ENCODE results near the gene PCCA. TPM values are rescaled to one million over a fixed set of nuclear protein-coding genes. Genes with fewer than 3 reads are reported as not detected.
"Not testable (repeated sequence)": the region's sequence is repeated elsewhere in the genome, so short reads cannot be mapped to it uniquely, and the experiment has no call there.

The PCCA gene
- total and polyA plus RNA-seq, 9 donors, result 23.5 to 62.4 (median 45.8) TPM

- no peaks in the 10 kb centered on the region for H3K9me3 ChIP-seq
- H3K27me3 ChIP-seq, result no peaks in the 10 kb centered on the region
- DNase-seq, result no peak
- H3K4me3 ChIP-seq, result no peak overlapping the region
- WGBS, 3 donors, result 96 to 98% (median 96%) methylated on average over 5 of the region's 5 CpGs
- H3K4me1 ChIP-seq (ENCODE audit: insufficient read depth), result no peaks in the 10 kb centered on the region
- H3K36me3 ChIP-seq, result no peaks in the 10 kb centered on the region
- TF ChIP-seq CTCF (IDR thresholded peaks at IDR 0.05), result no peak
- TF ChIP-seq EP300 (IDR thresholded peaks at IDR 0.05), result no peak
- TF ChIP-seq POLR2A (IDR thresholded peaks at IDR 0.05), result no peak
- no peak overlapping the region for H3K27ac ChIP-seq
- intact Hi-C loops (cut with DNase I), result no loop called here
Measured at GRCh38 chr13:100280681-100281080, 191.8 kb downstream of the PCCA start.

- H3K27ac ChIP-seq; intact Hi-C loops (cut with DNase I); H3K36me3 ChIP-seq; H3K4me1 ChIP-seq (ENCODE audit: insufficient read depth); H3K4me3 ChIP-seq; H3K9me3 ChIP-seq; H3K27me3 ChIP-seq; DNase-seq: not testable (repeated sequence)
- 96 to 99% (median 99%) methylated on average over 16 of the region's 16 CpGs for WGBS, 3 donors
Measured at GRCh38 chr13:100282306-100282705, 193.4 kb downstream of the PCCA start.

- no peak for DNase-seq
- H3K36me3 ChIP-seq, result no peaks in the 10 kb centered on the region
- no peaks in the 10 kb centered on the region for H3K9me3 ChIP-seq
- intact Hi-C loops (cut with DNase I), result no loop called here
- no peak overlapping the region for H3K27ac ChIP-seq
- H3K27me3 ChIP-seq, result no peaks in the 10 kb centered on the region
- WGBS, 3 donors, result 82 to 89% (median 87%) methylated on average over 4 of the region's 4 CpGs
- TF ChIP-seq POLR2A (IDR thresholded peaks at IDR 0.05) (no peak), EP300 (IDR thresholded peaks at IDR 0.05) (no peak), CTCF (IDR thresholded peaks at IDR 0.05) (no peak)
- H3K4me1 ChIP-seq (ENCODE audit: insufficient read depth), result no peaks in the 10 kb centered on the region
- H3K4me3 ChIP-seq, result no peak overlapping the region
Measured at GRCh38 chr13:100290165-100290801, 201.4 kb downstream of the PCCA start.

GRCh38 chr13:100291624-100292023 lies 202.7 kb downstream of the PCCA start:
- no peaks in the 10 kb centered on the region for H3K9me3 ChIP-seq
- no peak for TF ChIP-seq EP300 (IDR thresholded peaks at IDR 0.05)
- TF ChIP-seq POLR2A (IDR thresholded peaks at IDR 0.05), result no peak
- H3K27ac ChIP-seq, result no peak overlapping the region
- no peaks in the 10 kb centered on the region for H3K36me3 ChIP-seq
- H3K4me1 ChIP-seq (ENCODE audit: insufficient read depth), result no peaks in the 10 kb centered on the region
- no peaks in the 10 kb centered on the region for H3K27me3 ChIP-seq
- H3K4me3 ChIP-seq, result no peak overlapping the region
- no peak for DNase-seq
- intact Hi-C loops (cut with DNase I), result no loop called here
- WGBS, 3 donors, result 59 to 82% (median 71%) methylated on average over 2 of the region's 2 CpGs

GRCh38 chr13:100297413-100297812 lies 208.5 kb downstream of the PCCA start:
- no peaks in the 10 kb centered on the region for H3K27me3 ChIP-seq
- H3K36me3 ChIP-seq, result no peaks in the 10 kb centered on the region
- H3K4me1 ChIP-seq (ENCODE audit: insufficient read depth), result peaks cover 2% of the 10 kb centered on the region
- no peak overlapping the region for H3K27ac ChIP-seq
- WGBS, 3 donors, result 88 to 91% (median 90%) methylated on average over 5 of the region's 5 CpGs
- intact Hi-C loops (cut with DNase I), result no loop called here
- H3K4me3 ChIP-seq, result no peak overlapping the region
- no peaks in the 10 kb centered on the region for H3K9me3 ChIP-seq
- TF ChIP-seq EP300 (IDR thresholded peaks at IDR 0.05) (no peak), POLR2A (IDR thresholded peaks at IDR 0.05) (no peak), CTCF (IDR thresholded peaks at IDR 0.05) (no peak)
- no peak for DNase-seq
